Calu3 (cell line): Measurements from ENCODE around the gene CCDC92. TPM values are rescaled to one million over a fixed set of nuclear protein-coding genes. Genes with fewer than 3 reads are reported as not detected.

Source experiments
- BruUV-seq: library from RNA; stranded (reverse); fragments of 400-500 nt; replicated peaks from 2 replicates; lab custom pipeline; 2021; lab: Mats Ljungman, UMichigan
- CTCF ChIA-PET: fragments of 300-600 bp; sonication (Branson Sonifier 250); formaldehyde crosslinking; loops from one replicate; lab custom pipeline; 2022; ENCODE audit warnings: antibody characterized with exemption; lab: Charles Lee
- DNase-seq: peaks from one replicate; pipeline ENCODE4 v3.0.0; 2022
- H3K27ac Mint-ChIP-seq: one replicate; pipeline ENCODE4 v1.8.0; 2022; ENCODE audit warnings: mixed read lengths; ENCODE audit not compliant: unreplicated experiment
- H3K27me3 Mint-ChIP-seq: one replicate; pipeline ENCODE4 v1.8.0; 2022; ENCODE audit warnings: mixed read lengths; ENCODE audit not compliant: unreplicated experiment
- H3K36me3 Mint-ChIP-seq: one replicate; pipeline ENCODE4 v1.8.0; 2022; ENCODE audit warnings: mild to moderate bottlenecking, moderate library complexity, mixed read lengths; ENCODE audit not compliant: insufficient read depth, unreplicated experiment
- H3K4me1 Mint-ChIP-seq: one replicate; pipeline ENCODE4 v1.8.0; 2022; ENCODE audit warnings: mild to moderate bottlenecking, low read depth, mixed read lengths; ENCODE audit not compliant: unreplicated experiment
- H3K4me3 Mint-ChIP-seq: one replicate; pipeline ENCODE4 v1.8.0; 2022; ENCODE audit warnings: mild to moderate bottlenecking, low read depth, moderate library complexity, mixed read lengths; ENCODE audit not compliant: unreplicated experiment
- H3K9me3 Mint-ChIP-seq: one replicate; pipeline ENCODE4 v1.8.0; 2022; ENCODE audit warnings: low read depth, mixed read lengths; ENCODE audit not compliant: unreplicated experiment
- CTCF ChIP-seq: fragments of 200-600 bp; IDR thresholded peaks from one replicate; pipeline ENCODE4 v1.8.0; 2022; ENCODE audit warnings: antibody characterized with exemption; ENCODE audit not compliant: unreplicated experiment
- intact Hi-C: fragments of 100-400 bp; cut with micrococcal nuclease; formaldehyde crosslinking; loops from one replicate; pipeline ENCODE4 v1.10.0; 2022; ENCODE audit not compliant: unreplicated experiment
- total RNA-seq: library from RNA; stranded (reverse); gene quantifications from 2 replicates; pipeline ENCODE4 v1.2.3, GENCODE V29; 2022

Gene CCDC92
- total RNA-seq, 1 experiment from 2014 or later: 35.0 TPM

GRCh38 chr12:124000111-124000510, 27.5 kb upstream of the CCDC92 start:
- DNase-seq: no peak
- Mint-ChIP-seq H3K36me3 (no peaks in the 10 kb centered on the region), H3K4me1 (peaks cover 17% of the 10 kb centered on the region), H3K4me3 (no peak overlapping the region), H3K27me3 (no peaks in the 10 kb centered on the region), H3K9me3 (no peaks in the 10 kb centered on the region), H3K27ac (no peak overlapping the region)
- no TSS peak for BruUV-seq
- CTCF ChIA-PET: interaction anchor here (1.0 kb wide), 1 partner anchor 9 kb away, joined by 3 read pairs; no protein-coding TSS in a partner anchor
- intact Hi-C loops: no loop called here
- no peak for TF ChIP-seq CTCF

DNA sequence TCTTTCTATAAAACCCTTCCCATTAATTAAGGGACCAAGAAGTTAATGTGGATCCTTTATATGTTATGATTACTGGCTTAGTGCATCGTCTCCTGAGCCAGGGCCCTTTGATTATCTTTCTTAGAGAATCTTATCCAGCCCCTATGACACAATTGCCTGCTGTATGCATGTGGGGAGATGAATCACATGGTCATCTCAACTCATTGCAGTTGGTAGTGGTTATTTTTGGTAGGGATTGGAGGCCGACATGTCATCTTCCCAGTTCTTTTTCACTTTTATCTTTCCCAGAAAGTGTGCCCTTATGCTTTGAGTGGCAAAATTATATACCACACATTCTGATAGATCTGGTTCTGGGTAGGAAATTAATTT, 26.3 kb upstream of the CCDC92 start:
- no peak overlapping the region for H3K4me3 Mint-ChIP-seq
- no peak for DNase-seq
- no peaks in the 10 kb centered on the region for H3K9me3 Mint-ChIP-seq
- H3K36me3 Mint-ChIP-seq: peaks cover 5% of the 10 kb centered on the region
- TF ChIP-seq CTCF: no peak
- no peak overlapping the region for H3K27ac Mint-ChIP-seq
- no TSS peak for BruUV-seq
- no peaks in the 10 kb centered on the region for H3K27me3 Mint-ChIP-seq
- intact Hi-C loops: no loop called here
- CTCF ChIA-PET: no interaction called here
- H3K4me1 Mint-ChIP-seq: peaks cover 26% of the 10 kb centered on the region

DNA sequence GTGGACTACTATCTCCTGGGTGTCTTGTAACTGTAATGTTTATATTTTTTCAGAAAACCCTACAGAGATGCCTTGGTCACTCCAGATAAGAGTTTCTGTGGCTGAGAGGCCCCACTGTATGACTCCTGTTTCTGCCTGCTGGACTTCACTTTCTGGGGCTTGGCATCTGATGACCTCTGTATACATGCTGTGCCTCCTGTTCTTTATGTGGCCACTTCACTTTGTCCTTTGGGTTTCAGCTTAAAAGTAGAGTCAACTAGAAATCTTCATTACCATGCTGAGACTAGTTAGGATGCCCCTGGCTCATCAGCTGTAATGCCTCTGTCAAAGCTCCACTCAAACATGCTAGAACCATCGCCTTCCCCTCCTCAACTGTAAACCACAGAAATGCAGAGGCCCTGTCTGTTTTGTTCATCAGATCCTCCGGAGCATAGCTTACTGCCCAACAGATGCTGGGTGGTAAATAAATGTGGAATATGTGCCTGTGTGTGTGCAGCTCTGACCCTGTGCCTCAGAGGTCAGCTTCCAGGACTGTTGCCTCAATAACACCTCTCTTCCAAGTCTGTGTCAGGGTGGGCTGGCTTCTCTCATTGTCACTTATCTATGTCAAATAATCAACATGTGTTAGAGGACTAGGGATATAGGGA, 25.8 kb upstream of the CCDC92 start:
- CTCF ChIA-PET: no interaction called here
- no peaks in the 10 kb centered on the region for H3K27me3 Mint-ChIP-seq
- H3K9me3 Mint-ChIP-seq: no peaks in the 10 kb centered on the region
- intact Hi-C loops: no loop called here
- H3K27ac Mint-ChIP-seq: no peak overlapping the region
- no TSS peak for BruUV-seq
- peaks cover 5% of the 10 kb centered on the region for H3K36me3 Mint-ChIP-seq
- no peak for TF ChIP-seq CTCF
- no peak for DNase-seq
- H3K4me3 Mint-ChIP-seq: no peak overlapping the region
- H3K4me1 Mint-ChIP-seq: peaks cover 26% of the 10 kb centered on the region

GRCh38 chr12:123997908-123998307, 25.3 kb upstream of the CCDC92 start:
- peaks cover 26% of the 10 kb centered on the region for H3K4me1 Mint-ChIP-seq
- TF ChIP-seq CTCF: no peak
- no peaks in the 10 kb centered on the region for H3K9me3 Mint-ChIP-seq
- intact Hi-C loops: no loop called here
- peaks cover 7% of the 10 kb centered on the region for H3K36me3 Mint-ChIP-seq
- no TSS peak for BruUV-seq
- no peak overlapping the region for H3K4me3 Mint-ChIP-seq
- no peak overlapping the region for H3K27ac Mint-ChIP-seq
- DNase-seq: no peak
- CTCF ChIA-PET: no interaction called here
- no peaks in the 10 kb centered on the region for H3K27me3 Mint-ChIP-seq
